Measurements from ENCODE around the gene COL13A1.

The COL13A1 gene

GRCh38 chr10:69895759-69896158 lies 94.1 kb downstream of the COL13A1 start:
- H3K4me1 Mint-ChIP-seq (ENCODE audit: low read depth), result no peaks in the 10 kb centered on the region
- DNase-seq, result no peak
- peaks cover 2% of the 10 kb centered on the region for H3K27me3 Mint-ChIP-seq
- no peak overlapping the region for H3K4me3 Mint-ChIP-seq
- H3K36me3 Mint-ChIP-seq (ENCODE audit: low read depth), result no peaks in the 10 kb centered on the region
- no peak overlapping the region for H3K27ac Mint-ChIP-seq
- H3K9me3 Mint-ChIP-seq, result no peaks in the 10 kb centered on the region

- H3K27ac Mint-ChIP-seq, result no peak overlapping the region
Measured at GRCh38 chr10:69896606-69897231, 95.0 kb downstream of the COL13A1 start.

GRCh38 chr10:69897432-69897831 lies 95.7 kb downstream of the COL13A1 start:
- Mint-ChIP-seq H3K4me3 (no peak overlapping the region), H3K9me3 (no peaks in the 10 kb centered on the region), H3K4me1 (ENCODE audit: low read depth) (no peaks in the 10 kb centered on the region), H3K27me3 (peaks cover 2% of the 10 kb centered on the region), H3K36me3 (ENCODE audit: low read depth) (no peaks in the 10 kb centered on the region), H3K27ac (no peak overlapping the region)
- DNase-seq, result no peak

More at GRCh38 chr10:69896606-69897231, 95.0 kb downstream of the COL13A1 start:
- Mint-ChIP-seq H3K27me3 (peaks cover 2% of the 10 kb centered on the region), H3K36me3 (ENCODE audit: low read depth) (no peaks in the 10 kb centered on the region), H3K4me3 (no peak overlapping the region), H3K9me3 (no peaks in the 10 kb centered on the region), H3K4me1 (ENCODE audit: low read depth) (no peaks in the 10 kb centered on the region)
- no peak for DNase-seq

- no peak for DNase-seq
- H3K4me3 Mint-ChIP-seq, result no peak overlapping the region
- no peaks in the 10 kb centered on the region for H3K9me3 Mint-ChIP-seq
- no peaks in the 10 kb centered on the region for H3K4me1 Mint-ChIP-seq (ENCODE audit: low read depth)
- H3K27ac Mint-ChIP-seq, result no peak overlapping the region
- peaks cover 2% of the 10 kb centered on the region for H3K27me3 Mint-ChIP-seq
- no peaks in the 10 kb centered on the region for H3K36me3 Mint-ChIP-seq (ENCODE audit: low read depth)
Measured at GRCh38 chr10:69897999-69898398, 96.3 kb downstream of the COL13A1 start.

- H3K4me3 Mint-ChIP-seq, result no peak overlapping the region
- peaks cover 2% of the 10 kb centered on the region for H3K27me3 Mint-ChIP-seq
- no peaks in the 10 kb centered on the region for H3K9me3 Mint-ChIP-seq
- H3K36me3 Mint-ChIP-seq (ENCODE audit: low read depth), result no peaks in the 10 kb centered on the region
- H3K4me1 Mint-ChIP-seq (ENCODE audit: low read depth), result no peaks in the 10 kb centered on the region
- H3K27ac Mint-ChIP-seq, result no peak overlapping the region
- DNase-seq, result no peak
Measured at GRCh38 chr10:69898524-69898923, 96.8 kb downstream of the COL13A1 start.

GRCh38 chr10:69898941-69899340 lies 97.2 kb downstream of the COL13A1 start:
- Mint-ChIP-seq H3K36me3 (ENCODE audit: low read depth) (no peaks in the 10 kb centered on the region), H3K27ac (no peak overlapping the region), H3K27me3 (peaks cover 2% of the 10 kb centered on the region), H3K4me3 (no peak overlapping the region), H3K4me1 (ENCODE audit: low read depth) (no peaks in the 10 kb centered on the region), H3K9me3 (no peaks in the 10 kb centered on the region)
- no peak for DNase-seq

GRCh38 chr10:69899727-69900595 lies 98.3 kb downstream of the COL13A1 start:
- no peaks in the 10 kb centered on the region for H3K36me3 Mint-ChIP-seq (ENCODE audit: low read depth)
- H3K27me3 Mint-ChIP-seq, result peaks cover 2% of the 10 kb centered on the region
- H3K4me1 Mint-ChIP-seq (ENCODE audit: low read depth), result no peaks in the 10 kb centered on the region
- H3K9me3 Mint-ChIP-seq, result no peaks in the 10 kb centered on the region
- no peak for DNase-seq
- no peak overlapping the region for H3K4me3 Mint-ChIP-seq
- no peak overlapping the region for H3K27ac Mint-ChIP-seq

GRCh38 chr10:69901022-69901421 lies 99.3 kb downstream of the COL13A1 start:
- Mint-ChIP-seq H3K4me3 (no peak overlapping the region), H3K36me3 (ENCODE audit: low read depth) (no peaks in the 10 kb centered on the region), H3K27me3 (peaks cover 4% of the 10 kb centered on the region), H3K9me3 (no peaks in the 10 kb centered on the region), H3K4me1 (ENCODE audit: low read depth) (no peaks in the 10 kb centered on the region), H3K27ac (no peak overlapping the region)
- DNase-seq, result no peak

- no peaks in the 10 kb centered on the region for H3K4me1 Mint-ChIP-seq (ENCODE audit: low read depth)
- peaks cover 4% of the 10 kb centered on the region for H3K27me3 Mint-ChIP-seq
- no peaks in the 10 kb centered on the region for H3K9me3 Mint-ChIP-seq
- DNase-seq, result peak; percentile 33
- H3K4me3 Mint-ChIP-seq, result no peak overlapping the region
- no peak overlapping the region for H3K27ac Mint-ChIP-seq
- no peaks in the 10 kb centered on the region for H3K36me3 Mint-ChIP-seq (ENCODE audit: low read depth)
Measured at GRCh38 chr10:69901628-69902505, 100.2 kb downstream of the COL13A1 start.

GRCh38 chr10:69902835-69903535 lies 101.3 kb downstream of the COL13A1 start:
- no peak overlapping the region for H3K4me3 Mint-ChIP-seq
- H3K27ac Mint-ChIP-seq, result no peak overlapping the region
- no peaks in the 10 kb centered on the region for H3K9me3 Mint-ChIP-seq
- no peak for DNase-seq
- no peaks in the 10 kb centered on the region for H3K4me1 Mint-ChIP-seq (ENCODE audit: low read depth)
- no peaks in the 10 kb centered on the region for H3K36me3 Mint-ChIP-seq (ENCODE audit: low read depth)
- peaks cover 4% of the 10 kb centered on the region for H3K27me3 Mint-ChIP-seq

- DNase-seq, result no peak
- H3K4me1 Mint-ChIP-seq (ENCODE audit: low read depth), result no peaks in the 10 kb centered on the region
- no peak overlapping the region for H3K4me3 Mint-ChIP-seq
- no peaks in the 10 kb centered on the region for H3K36me3 Mint-ChIP-seq (ENCODE audit: low read depth)
- H3K27ac Mint-ChIP-seq, result no peak overlapping the region
- peaks cover 4% of the 10 kb centered on the region for H3K27me3 Mint-ChIP-seq
- H3K9me3 Mint-ChIP-seq, result no peaks in the 10 kb centered on the region
Measured at GRCh38 chr10:69904533-69904932, 102.8 kb downstream of the COL13A1 start.

- DNase-seq, result no peak
- Mint-ChIP-seq H3K27me3 (peaks cover 4% of the 10 kb centered on the region), H3K27ac (no peak overlapping the region), H3K4me3 (no peak overlapping the region), H3K4me1 (ENCODE audit: low read depth) (no peaks in the 10 kb centered on the region), H3K9me3 (no peaks in the 10 kb centered on the region), H3K36me3 (ENCODE audit: low read depth) (no peaks in the 10 kb centered on the region)
Measured at GRCh38 chr10:69906425-69906824, 104.7 kb downstream of the COL13A1 start.

GRCh38 chr10:69907517-69907916 lies 105.8 kb downstream of the COL13A1 start:
- peaks cover 4% of the 10 kb centered on the region for H3K27me3 Mint-ChIP-seq

GRCh38 chr10:69908124-69908523 lies 106.4 kb downstream of the COL13A1 start:
- Mint-ChIP-seq H3K4me3 (no peak overlapping the region), H3K27ac (no peak overlapping the region), H3K4me1 (ENCODE audit: low read depth) (no peaks in the 10 kb centered on the region), H3K36me3 (ENCODE audit: low read depth) (no peaks in the 10 kb centered on the region), H3K9me3 (no peaks in the 10 kb centered on the region), H3K27me3 (peaks cover 4% of the 10 kb centered on the region)
- DNase-seq, result no peak

More at GRCh38 chr10:69907517-69907916, 105.8 kb downstream of the COL13A1 start:
- H3K27ac Mint-ChIP-seq, result no peak overlapping the region
- H3K4me1 Mint-ChIP-seq (ENCODE audit: low read depth), result no peaks in the 10 kb centered on the region
- no peaks in the 10 kb centered on the region for H3K9me3 Mint-ChIP-seq
- DNase-seq, result no peak
- H3K4me3 Mint-ChIP-seq, result no peak overlapping the region
- H3K36me3 Mint-ChIP-seq (ENCODE audit: low read depth), result no peaks in the 10 kb centered on the region
